ENCODE data around the gene WDR38. TPM values are rescaled to one million over a fixed set of nuclear protein-coding genes. Genes with fewer than 3 reads are reported as not detected.

The WDR38 gene
- total and polyA plus RNA-seq, 2 of the 13 experiments (the other 11 are each of a cell fraction or from before 2014, with no cell fraction given), result not detected

DNA sequence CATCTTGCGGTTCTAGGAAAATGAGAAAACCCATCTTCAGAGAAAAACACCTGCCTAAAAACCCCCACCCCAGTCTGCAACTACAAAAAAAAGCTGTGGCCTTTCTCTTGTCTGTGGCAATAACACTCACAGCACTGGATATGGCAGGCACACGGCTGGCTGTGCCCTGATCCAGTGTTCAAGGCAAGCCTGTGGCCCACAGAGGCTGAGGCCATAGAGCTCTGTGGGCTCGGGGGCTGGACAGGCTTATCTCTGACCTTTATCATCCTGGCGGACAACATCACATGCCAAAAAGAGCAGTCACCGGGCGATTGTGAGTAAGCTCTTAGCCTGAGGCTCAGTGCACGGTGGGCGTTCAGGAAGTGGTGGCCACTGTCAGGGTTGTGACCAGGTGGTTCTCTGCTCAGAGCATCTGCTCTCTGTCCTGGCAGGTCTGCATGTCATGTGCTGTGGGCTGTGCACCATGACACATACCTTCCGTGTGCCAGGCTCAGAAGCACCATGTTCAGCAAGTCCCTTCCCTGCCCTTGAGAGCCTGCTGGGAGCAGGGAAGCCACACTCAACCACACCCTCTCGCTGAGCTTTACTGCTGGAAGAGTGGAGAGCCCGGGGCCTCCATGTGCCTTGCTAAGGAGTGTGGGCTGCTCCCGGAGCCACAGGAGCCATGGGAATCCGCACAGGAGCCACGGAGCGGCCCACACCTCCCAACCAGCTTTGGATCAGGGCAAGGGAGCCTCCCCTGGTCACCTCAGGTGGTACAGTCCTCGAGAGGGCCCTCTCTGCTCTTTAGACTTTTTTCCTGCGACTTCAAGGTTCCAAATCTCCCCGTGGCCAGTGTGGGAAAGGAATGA, 34.6 kb upstream of the WDR38 start (continued):
- TF ChIP-seq, protein P1, sequence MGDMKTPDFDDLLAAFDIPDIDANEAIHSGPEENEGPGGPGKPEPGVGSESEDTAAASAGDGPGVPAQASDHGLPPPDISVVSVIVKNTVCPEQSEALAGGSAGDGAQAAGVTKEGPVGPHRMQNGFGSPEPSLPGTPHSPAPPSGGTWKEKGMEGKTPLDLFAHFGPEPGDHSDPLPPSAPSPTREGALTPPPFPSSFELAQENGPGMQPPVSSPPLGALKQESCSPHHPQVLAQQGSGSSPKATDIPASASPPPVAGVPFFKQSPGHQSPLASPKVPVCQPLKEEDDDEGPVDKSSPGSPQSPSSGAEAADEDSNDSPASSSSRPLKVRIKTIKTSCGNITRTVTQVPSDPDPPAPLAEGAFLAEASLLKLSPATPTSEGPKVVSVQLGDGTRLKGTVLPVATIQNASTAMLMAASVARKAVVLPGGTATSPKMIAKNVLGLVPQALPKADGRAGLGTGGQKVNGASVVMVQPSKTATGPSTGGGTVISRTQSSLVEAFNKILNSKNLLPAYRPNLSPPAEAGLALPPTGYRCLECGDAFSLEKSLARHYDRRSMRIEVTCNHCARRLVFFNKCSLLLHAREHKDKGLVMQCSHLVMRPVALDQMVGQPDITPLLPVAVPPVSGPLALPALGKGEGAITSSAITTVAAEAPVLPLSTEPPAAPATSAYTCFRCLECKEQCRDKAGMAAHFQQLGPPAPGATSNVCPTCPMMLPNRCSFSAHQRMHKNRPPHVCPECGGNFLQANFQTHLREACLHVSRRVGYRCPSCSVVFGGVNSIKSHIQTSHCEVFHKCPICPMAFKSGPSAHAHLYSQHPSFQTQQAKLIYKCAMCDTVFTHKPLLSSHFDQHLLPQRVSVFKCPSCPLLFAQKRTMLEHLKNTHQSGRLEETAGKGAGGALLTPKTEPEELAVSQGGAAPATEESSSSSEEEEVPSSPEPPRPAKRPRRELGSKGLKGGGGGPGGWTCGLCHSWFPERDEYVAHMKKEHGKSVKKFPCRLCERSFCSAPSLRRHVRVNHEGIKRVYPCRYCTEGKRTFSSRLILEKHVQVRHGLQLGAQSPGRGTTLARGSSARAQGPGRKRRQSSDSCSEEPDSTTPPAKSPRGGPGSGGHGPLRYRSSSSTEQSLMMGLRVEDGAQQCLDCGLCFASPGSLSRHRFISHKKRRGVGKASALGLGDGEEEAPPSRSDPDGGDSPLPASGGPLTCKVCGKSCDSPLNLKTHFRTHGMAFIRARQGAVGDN (CRISPR knock-in tag; IDR thresholded peaks at IDR 0.05), result peak; percentile 96
- peak; percentile 42; the same call in 1 of the 2 replicates for TF ChIP-seq ZBTB38 (CRISPR knock-in tag; IDR thresholded peaks at IDR 0.05)
- 0 out of 4 replicates have a peak, but pooled peaks have one; percentile 13 to 19 for TF ChIP-seq EP300 (IDR thresholded peaks at IDR 0.05; ENCODE audit: low read depth in 2 of 2, low read length in 2 of 2)
- TF ChIP-seq EP300 (CRISPR knock-in tag; IDR thresholded peaks at IDR 0.05; ENCODE audit: borderline replicate concordance), result peak; percentile 33; the same call in 1 of the 2 replicates
- TF ChIP-seq, protein P2, sequence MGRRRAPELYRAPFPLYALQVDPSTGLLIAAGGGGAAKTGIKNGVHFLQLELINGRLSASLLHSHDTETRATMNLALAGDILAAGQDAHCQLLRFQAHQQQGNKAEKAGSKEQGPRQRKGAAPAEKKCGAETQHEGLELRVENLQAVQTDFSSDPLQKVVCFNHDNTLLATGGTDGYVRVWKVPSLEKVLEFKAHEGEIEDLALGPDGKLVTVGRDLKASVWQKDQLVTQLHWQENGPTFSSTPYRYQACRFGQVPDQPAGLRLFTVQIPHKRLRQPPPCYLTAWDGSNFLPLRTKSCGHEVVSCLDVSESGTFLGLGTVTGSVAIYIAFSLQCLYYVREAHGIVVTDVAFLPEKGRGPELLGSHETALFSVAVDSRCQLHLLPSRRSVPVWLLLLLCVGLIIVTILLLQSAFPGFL (CRISPR knock-in tag; IDR thresholded peaks at IDR 0.05), result no peak
- TF ChIP-seq ZNF768 (CRISPR knock-in tag; IDR thresholded peaks at IDR 0.05), result peak; percentile 49; the same call in 1 of the 2 replicates
- peak; percentile 67; the same call in 1 of the 2 replicates for TF ChIP-seq KLF12 (CRISPR knock-in tag; IDR thresholded peaks at IDR 0.05; ENCODE audit: borderline replicate concordance)
- TF ChIP-seq, protein P3, sequence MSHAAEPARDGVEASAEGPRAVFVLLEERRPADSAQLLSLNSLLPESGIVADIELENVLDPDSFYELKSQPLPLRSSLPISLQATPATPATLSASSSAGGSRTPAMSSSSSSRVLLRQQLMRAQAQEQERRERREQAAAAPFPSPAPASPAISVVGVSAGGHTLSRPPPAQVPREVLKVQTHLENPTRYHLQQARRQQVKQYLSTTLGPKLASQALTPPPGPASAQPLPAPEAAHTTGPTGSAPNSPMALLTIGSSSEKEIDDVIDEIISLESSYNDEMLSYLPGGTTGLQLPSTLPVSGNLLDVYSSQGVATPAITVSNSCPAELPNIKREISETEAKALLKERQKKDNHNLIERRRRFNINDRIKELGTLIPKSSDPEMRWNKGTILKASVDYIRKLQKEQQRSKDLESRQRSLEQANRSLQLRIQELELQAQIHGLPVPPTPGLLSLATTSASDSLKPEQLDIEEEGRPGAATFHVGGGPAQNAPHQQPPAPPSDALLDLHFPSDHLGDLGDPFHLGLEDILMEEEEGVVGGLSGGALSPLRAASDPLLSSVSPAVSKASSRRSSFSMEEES (CRISPR knock-in tag; IDR thresholded peaks at IDR 0.05), result peak; percentile 81
- TF ChIP-seq, protein P4, sequence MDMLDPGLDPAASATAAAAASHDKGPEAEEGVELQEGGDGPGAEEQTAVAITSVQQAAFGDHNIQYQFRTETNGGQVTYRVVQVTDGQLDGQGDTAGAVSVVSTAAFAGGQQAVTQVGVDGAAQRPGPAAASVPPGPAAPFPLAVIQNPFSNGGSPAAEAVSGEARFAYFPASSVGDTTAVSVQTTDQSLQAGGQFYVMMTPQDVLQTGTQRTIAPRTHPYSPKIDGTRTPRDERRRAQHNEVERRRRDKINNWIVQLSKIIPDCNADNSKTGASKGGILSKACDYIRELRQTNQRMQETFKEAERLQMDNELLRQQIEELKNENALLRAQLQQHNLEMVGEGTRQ (IDR thresholded peaks at IDR 0.05; ENCODE audit: low read depth, low read length), result peak; percentile 9; the same call in 1 of the 2 replicates
- TF ChIP-seq, protein P4 (CRISPR knock-in tag; IDR thresholded peaks at IDR 0.05; ENCODE audit: borderline replicate concordance), result no peak
- 0 out of 2 replicates have a peak, but pooled peaks have one; percentile 27 for TF ChIP-seq ZFP37 (CRISPR knock-in tag; IDR thresholded peaks at IDR 0.05; ENCODE audit: borderline replicate concordance)
- no peak for TF ChIP-seq ZNF33B (CRISPR knock-in tag; IDR thresholded peaks at IDR 0.05)
- peak; percentile 33; the same call in 1 of the 2 replicates for TF ChIP-seq ONECUT2 (CRISPR knock-in tag; IDR thresholded peaks at IDR 0.05)
- TF ChIP-seq, protein P5, sequence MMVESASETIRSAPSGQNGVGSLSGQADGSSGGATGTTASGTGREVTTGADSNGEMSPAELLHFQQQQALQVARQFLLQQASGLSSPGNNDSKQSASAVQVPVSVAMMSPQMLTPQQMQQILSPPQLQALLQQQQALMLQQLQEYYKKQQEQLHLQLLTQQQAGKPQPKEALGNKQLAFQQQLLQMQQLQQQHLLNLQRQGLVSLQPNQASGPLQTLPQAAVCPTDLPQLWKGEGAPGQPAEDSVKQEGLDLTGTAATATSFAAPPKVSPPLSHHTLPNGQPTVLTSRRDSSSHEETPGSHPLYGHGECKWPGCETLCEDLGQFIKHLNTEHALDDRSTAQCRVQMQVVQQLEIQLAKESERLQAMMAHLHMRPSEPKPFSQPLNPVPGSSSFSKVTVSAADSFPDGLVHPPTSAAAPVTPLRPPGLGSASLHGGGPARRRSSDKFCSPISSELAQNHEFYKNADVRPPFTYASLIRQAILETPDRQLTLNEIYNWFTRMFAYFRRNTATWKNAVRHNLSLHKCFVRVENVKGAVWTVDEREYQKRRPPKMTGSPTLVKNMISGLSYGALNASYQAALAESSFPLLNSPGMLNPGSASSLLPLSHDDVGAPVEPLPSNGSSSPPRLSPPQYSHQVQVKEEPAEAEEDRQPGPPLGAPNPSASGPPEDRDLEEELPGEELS (CRISPR knock-in tag; IDR thresholded peaks at IDR 0.05), result peak; percentile 29
- TF ChIP-seq, protein P6, sequence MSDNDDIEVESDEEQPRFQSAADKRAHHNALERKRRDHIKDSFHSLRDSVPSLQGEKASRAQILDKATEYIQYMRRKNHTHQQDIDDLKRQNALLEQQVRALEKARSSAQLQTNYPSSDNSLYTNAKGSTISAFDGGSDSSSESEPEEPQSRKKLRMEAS (IDR thresholded peaks at IDR 0.05), result peak; percentile 81
- TF ChIP-seq, protein P7, sequence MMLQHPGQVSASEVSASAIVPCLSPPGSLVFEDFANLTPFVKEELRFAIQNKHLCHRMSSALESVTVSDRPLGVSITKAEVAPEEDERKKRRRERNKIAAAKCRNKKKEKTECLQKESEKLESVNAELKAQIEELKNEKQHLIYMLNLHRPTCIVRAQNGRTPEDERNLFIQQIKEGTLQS (CRISPR knock-in tag; IDR thresholded peaks at IDR 0.05), result peak; percentile 47
